SK-N-SH (cell line): ENCODE results near the gene TTC17.

Source experiments
- ELF1 ChIP-seq: IDR thresholded peaks from 2 replicates; pipeline ENCODE4 v1.4.0; 2012
- EP300 ChIP-seq, 2 experiments: IDR thresholded peaks; 2 replicates each; pipeline versions ENCODE4 v1.4.0 to v1.6.1; 2012; ENCODE audit warnings: borderline replicate concordance in 1 of 2, low read depth in 1 of 2, low read length in 1 of 2
- EZH2phosphoT487 ChIP-seq: fragments of 200-600 bp; sonication (generic); IDR thresholded peaks from 2 replicates; pipeline ENCODE4 v1.6.1; 2017; ENCODE audit warnings: low read depth, mixed run types, mild to moderate bottlenecking, antibody characterized with exemption, moderate library complexity, borderline replicate concordance
- FOSL2 ChIP-seq: IDR thresholded peaks from 2 replicates; pipeline ENCODE4 v1.4.0; 2012; ENCODE audit warnings: low read depth, mild to moderate bottlenecking, moderate library complexity, borderline replicate concordance
- GABPA ChIP-seq: IDR thresholded peaks from 2 replicates; pipeline ENCODE4 v1.4.0; 2012; ENCODE audit warnings: low read depth, mild to moderate bottlenecking
- MXI1 ChIP-seq: IDR thresholded peaks from 2 replicates; pipeline ENCODE4 v1.6.1; 2012; ENCODE audit warnings: mild to moderate bottlenecking, low read depth, low read length, improper control_type of control experiment
- RAD21 ChIP-seq: IDR thresholded peaks from 2 replicates; pipeline ENCODE4 v1.6.1; 2012; ENCODE audit warnings: mild to moderate bottlenecking, low read length
- RXRA ChIP-seq: IDR thresholded peaks from 2 replicates; pipeline ENCODE4 v1.4.0; 2012; ENCODE audit warnings: low read depth, mild to moderate bottlenecking, borderline replicate concordance
- SMC3 ChIP-seq: IDR thresholded peaks from 2 replicates; pipeline ENCODE4 v1.6.1; 2012; ENCODE audit warnings: low read depth, low read length, improper control_type of control experiment
- TAF1 ChIP-seq: IDR thresholded peaks from 2 replicates; pipeline ENCODE4 v1.6.1; 2012; ENCODE audit warnings: low read depth, mild to moderate bottlenecking, low read length, moderate library complexity, borderline replicate concordance
- TEAD4 ChIP-seq: IDR thresholded peaks from 2 replicates; pipeline ENCODE4 v1.4.0; 2012; ENCODE audit warnings: mild to moderate bottlenecking, borderline replicate concordance; ENCODE audit not compliant: insufficient read depth
- TF ChIP-seq, protein P1 (sequence below): fragments of 150-350 bp; IDR thresholded peaks from 2 replicates; pipeline ENCODE4 v1.6.1; 2017; ENCODE audit warnings: antibody characterized with exemption, low read length, low read depth, borderline replicate concordance
- TF ChIP-seq, protein P2 (sequence below): fragments of 200-600 bp; sonication (generic); IDR thresholded peaks from 2 replicates; pipeline ENCODE4 v1.6.1; 2017; ENCODE audit warnings: antibody characterized with exemption, mild to moderate bottlenecking, moderate library complexity
- TF ChIP-seq, protein P3 (sequence below): IDR thresholded peaks from 2 replicates; pipeline ENCODE4 v1.4.0; 2012; ENCODE audit warnings: low read depth, borderline replicate concordance

DNA sequence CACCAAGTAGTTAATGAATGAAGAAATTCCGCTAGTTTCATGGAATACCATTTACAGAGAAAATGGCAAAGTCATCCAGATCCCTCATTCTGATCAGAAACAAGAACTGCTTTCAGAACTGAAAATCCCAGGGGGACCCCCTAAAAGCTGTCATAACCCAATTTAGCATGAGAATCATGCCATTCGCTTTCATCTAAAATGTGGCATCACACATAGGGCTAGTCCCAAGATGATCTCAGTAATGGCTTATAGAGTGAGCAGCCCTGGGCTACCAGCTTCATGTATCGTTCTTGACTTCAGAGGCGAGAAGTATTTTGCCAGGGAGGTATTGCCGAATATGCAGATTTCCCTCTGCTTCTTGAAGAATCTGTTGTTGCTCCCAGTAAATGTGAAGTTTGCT lies 134.0 kb downstream of the TTC17 start:
- no peak for TF ChIP-seq RXRA
- no peak for TF ChIP-seq EZH2phosphoT487
- TF ChIP-seq TEAD4, result no peak
- TF ChIP-seq, protein P1, sequence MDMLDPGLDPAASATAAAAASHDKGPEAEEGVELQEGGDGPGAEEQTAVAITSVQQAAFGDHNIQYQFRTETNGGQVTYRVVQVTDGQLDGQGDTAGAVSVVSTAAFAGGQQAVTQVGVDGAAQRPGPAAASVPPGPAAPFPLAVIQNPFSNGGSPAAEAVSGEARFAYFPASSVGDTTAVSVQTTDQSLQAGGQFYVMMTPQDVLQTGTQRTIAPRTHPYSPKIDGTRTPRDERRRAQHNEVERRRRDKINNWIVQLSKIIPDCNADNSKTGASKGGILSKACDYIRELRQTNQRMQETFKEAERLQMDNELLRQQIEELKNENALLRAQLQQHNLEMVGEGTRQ, result no peak
- no peak for TF ChIP-seq MXI1
- TF ChIP-seq RAD21, result no peak
- TF ChIP-seq EP300 (IDR thresholded peaks at IDR 0.05; ENCODE audit: borderline replicate concordance in 1 of 2, low read depth in 1 of 2, low read length in 1 of 2), result no peak
- TF ChIP-seq TAF1, result no peak
- no peak for TF ChIP-seq SMC3
- TF ChIP-seq, protein P2, sequence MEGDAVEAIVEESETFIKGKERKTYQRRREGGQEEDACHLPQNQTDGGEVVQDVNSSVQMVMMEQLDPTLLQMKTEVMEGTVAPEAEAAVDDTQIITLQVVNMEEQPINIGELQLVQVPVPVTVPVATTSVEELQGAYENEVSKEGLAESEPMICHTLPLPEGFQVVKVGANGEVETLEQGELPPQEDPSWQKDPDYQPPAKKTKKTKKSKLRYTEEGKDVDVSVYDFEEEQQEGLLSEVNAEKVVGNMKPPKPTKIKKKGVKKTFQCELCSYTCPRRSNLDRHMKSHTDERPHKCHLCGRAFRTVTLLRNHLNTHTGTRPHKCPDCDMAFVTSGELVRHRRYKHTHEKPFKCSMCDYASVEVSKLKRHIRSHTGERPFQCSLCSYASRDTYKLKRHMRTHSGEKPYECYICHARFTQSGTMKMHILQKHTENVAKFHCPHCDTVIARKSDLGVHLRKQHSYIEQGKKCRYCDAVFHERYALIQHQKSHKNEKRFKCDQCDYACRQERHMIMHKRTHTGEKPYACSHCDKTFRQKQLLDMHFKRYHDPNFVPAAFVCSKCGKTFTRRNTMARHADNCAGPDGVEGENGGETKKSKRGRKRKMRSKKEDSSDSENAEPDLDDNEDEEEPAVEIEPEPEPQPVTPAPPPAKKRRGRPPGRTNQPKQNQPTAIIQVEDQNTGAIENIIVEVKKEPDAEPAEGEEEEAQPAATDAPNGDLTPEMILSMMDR, result no peak
- TF ChIP-seq FOSL2, result no peak
- TF ChIP-seq ELF1, result no peak
- TF ChIP-seq, protein P3, sequence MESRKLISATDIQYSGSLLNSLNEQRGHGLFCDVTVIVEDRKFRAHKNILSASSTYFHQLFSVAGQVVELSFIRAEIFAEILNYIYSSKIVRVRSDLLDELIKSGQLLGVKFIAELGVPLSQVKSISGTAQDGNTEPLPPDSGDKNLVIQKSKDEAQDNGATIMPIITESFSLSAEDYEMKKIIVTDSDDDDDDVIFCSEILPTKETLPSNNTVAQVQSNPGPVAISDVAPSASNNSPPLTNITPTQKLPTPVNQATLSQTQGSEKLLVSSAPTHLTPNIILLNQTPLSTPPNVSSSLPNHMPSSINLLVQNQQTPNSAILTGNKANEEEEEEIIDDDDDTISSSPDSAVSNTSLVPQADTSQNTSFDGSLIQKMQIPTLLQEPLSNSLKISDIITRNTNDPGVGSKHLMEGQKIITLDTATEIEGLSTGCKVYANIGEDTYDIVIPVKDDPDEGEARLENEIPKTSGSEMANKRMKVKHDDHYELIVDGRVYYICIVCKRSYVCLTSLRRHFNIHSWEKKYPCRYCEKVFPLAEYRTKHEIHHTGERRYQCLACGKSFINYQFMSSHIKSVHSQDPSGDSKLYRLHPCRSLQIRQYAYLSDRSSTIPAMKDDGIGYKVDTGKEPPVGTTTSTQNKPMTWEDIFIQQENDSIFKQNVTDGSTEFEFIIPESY, result no peak
- TF ChIP-seq GABPA, result no peak
